ENCODE data around the gene APLF.

Gene APLF

DNA sequence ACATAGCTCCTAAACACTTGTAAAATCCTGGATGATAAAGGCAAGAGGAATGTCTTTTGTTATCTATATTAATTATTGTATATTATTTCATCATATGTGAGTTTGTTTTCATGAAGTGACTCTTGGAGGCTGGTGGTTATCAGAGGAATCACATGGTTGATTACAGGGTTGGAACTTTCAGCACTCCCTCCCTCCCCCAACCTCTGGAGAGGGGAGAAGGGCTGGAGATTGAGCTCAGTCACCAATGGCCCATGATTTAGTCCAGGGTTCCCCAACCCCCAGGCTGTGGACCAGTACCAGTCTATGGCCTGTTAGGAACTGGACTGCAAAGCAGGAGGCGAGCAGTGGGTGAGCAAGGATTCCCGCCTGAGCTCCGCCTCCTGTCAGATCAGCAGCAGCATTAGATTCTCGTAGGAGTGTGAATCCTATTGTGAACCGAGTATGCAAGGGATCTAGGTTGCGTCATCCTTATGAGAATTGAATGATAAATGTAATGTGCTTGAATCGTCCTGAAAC is 38.0 kb upstream of the APLF start:
- no peak overlapping the region for H3K4me3 ChIP-seq (ENCODE audit: low read depth, low read length)
- no peak for TF ChIP-seq CTCF (IDR thresholded peaks at IDR 0.05; ENCODE audit: low read depth, low read length)
- in situ Hi-C loops (cut with HindIII; ENCODE audit: low sequenced_read_pairs): no loop called here
- no peak for DNase-seq (ENCODE audit: low read depth, low spot score)

- in situ Hi-C loops (cut with HindIII; ENCODE audit: low sequenced_read_pairs): no loop called here
- no peak overlapping the region for H3K4me3 ChIP-seq (ENCODE audit: low read depth, low read length)
- no peak for TF ChIP-seq CTCF (IDR thresholded peaks at IDR 0.05; ENCODE audit: low read depth, low read length)
- no peak for DNase-seq (ENCODE audit: low read depth, low spot score)
These were observed 35.9 kb upstream of the APLF start for GRCh38 chr2:68431316-68431972.

DNA sequence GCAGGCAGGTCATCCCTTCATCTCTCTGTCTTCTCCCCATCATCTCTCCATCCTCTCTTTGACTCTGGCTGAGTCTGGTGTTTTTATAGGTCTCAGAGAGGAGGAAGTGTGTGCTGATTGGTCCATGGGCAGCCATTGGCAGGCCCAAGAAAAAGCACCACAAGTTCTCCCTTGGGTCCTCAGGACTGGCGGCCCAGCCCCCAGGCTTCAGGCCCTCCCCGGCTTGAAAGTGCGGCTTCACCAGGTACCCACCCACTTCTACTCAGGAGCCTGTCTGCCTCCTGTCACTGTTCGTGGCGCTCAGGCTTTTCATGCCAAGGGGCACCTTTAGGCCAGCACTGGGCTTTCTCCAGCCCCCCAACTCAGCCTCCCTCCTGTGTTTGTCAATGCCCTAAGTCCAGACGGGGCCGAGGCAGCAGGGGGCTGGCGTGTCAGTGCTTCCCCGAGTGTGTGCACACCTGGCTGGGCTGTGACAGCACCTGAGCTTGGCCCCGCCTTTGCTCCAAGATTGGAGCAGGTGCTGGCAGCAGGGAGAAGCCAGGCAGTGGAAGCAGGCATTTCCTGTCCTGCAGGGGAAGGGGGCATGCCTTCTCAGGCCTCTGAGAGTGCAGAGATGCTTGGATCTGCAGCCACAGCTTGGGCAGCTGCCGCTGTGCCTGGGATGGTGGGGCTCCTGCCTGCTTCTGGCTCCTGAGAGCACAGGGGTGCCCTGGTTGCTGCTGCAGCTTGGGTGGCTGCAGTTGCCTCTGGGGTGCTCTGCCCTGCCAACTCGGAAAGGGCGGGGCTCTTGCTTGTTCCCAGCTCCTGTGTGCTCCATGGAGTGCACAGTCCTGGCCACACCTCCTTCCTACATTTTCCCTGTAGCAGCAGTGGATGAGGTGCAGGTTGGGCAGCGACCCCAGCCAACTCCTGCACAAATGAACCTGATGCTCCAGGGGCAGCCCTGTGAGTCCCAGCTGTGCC is 34.4 kb upstream of the APLF start:
- DNase-seq (ENCODE audit: low read depth, low spot score): no peak
- in situ Hi-C loops (cut with HindIII; ENCODE audit: low sequenced_read_pairs): no loop called here
- H3K4me3 ChIP-seq (ENCODE audit: low read depth, low read length): no peak overlapping the region
- TF ChIP-seq CTCF (IDR thresholded peaks at IDR 0.05; ENCODE audit: low read depth, low read length): no peak

DNA sequence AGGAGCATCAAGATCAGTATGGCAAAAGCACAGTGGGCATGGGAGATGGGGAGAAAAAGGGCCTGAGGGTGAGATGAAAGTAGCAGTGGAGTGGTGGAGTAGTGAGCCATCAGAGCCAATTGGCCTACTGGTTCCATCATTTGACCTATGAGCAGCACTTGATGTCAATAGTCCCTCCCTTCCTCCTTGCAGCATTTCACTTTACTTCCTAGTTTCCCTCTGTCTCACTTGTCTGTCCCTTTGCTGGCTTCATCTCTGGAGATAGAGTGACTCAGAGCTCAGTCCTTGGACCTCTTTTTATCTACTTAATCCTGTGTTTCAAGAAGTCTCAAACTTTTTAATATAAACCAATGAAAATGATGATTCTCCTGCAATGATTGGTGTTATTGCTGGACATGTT is 32.4 kb upstream of the APLF start:
- DNase-seq (ENCODE audit: low read depth, low spot score): no peak
- H3K4me3 ChIP-seq (ENCODE audit: low read depth, low read length): no peak overlapping the region
- no peak for TF ChIP-seq CTCF (IDR thresholded peaks at IDR 0.05; ENCODE audit: low read depth, low read length)
- in situ Hi-C loops (cut with HindIII; ENCODE audit: low sequenced_read_pairs): no loop called here

DNA sequence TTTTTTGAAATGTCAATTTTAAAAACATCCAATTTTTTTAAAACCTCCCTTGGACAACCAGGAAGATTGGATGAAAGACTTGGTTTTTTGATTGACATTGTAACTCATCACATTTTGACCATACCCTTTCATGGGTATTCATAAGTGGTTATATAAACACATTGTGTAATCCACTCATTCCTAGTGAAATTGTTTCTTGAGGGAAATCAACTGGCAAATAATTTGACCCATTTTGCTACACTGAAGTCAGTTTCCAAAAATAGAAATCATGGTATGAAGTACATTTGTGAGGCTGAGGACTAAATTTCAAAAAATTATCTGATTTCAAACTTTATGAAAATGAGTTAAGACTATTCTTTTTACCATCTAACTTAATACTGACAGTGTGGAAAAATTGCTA is 31.8 kb upstream of the APLF start:
- TF ChIP-seq CTCF (IDR thresholded peaks at IDR 0.05; ENCODE audit: low read depth, low read length): no peak
- in situ Hi-C loops (cut with HindIII; ENCODE audit: low sequenced_read_pairs): no loop called here
- no peak overlapping the region for H3K4me3 ChIP-seq (ENCODE audit: low read depth, low read length)
- DNase-seq (ENCODE audit: low read depth, low spot score): no peak

DNA sequence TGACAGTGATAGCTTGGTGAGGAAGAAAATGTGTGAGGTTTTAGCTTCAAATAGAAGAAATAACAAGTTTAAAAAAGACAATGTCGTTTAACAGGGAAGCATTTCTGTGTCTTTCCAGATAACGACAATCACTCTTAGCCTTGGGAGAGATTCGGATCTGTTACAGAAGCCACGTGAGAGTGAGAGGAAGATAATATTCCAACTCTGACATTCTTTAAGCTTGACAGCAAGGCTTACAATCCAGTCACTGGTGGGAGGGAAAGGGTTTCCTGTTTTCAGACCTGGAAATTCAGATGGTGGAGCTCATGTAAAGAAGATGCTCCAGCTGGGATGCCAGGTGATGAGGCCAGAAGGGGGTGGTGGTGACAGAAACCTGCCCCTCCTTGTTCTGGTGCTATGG is 31.1 kb upstream of the APLF start:
- H3K4me3 ChIP-seq (ENCODE audit: low read depth, low read length): no peak overlapping the region
- in situ Hi-C loops (cut with HindIII; ENCODE audit: low sequenced_read_pairs): no loop called here
- no peak for DNase-seq (ENCODE audit: low read depth, low spot score)
- no peak for TF ChIP-seq CTCF (IDR thresholded peaks at IDR 0.05; ENCODE audit: low read depth, low read length)

All from astrocyte of the spinal cord (primary cell).